NOMO-1 treated with DMSO at 0.1 percent for 48 hours (cell line): Measurements from ENCODE around the gene SLC30A9.

Experiments
- DNase-seq: peaks from one replicate; lab custom pipeline; 2025; ENCODE audit not compliant: unreplicated experiment; lab: John Stamatoyannopoulos, UW

Gene SLC30A9

DNA sequence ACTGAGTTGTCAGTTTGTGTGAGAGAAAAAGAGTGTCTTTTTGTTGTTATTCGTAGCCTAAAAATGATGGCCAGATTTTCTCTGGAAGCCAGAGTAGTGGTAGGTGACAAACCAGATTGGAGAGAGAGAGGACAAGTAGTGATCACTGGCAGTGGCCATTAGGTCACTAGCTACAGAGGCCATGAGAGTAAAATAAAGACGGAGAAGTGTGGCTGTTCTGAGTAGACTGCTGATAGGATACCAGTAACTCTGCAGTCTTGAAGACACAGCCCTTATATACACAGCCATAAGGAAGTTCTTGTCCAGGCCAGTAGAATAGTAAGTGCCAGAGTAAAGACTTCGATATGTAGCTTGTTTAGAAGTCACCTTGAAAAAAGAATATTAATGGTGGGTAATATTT lies 7.7 kb downstream of the SLC30A9 start:
- no peak for DNase-seq

DNA sequence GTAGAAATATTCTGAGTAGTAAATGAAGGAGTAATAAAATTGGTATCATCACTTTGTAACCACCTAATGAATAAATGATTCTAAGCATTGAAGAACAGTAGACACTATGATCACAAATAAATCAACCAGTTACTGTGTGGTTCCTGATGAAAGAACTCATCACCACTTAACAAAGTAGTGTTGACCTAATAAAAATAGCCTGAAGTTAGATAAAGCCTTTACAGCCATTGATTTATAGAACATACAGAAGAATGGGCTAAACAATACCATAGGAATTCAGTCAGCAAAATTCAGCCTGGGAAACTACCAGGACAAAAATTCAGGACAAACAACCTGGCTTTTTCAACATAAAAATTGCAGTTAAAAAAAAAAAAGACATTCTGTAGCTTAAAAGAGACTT lies 9.0 kb downstream of the SLC30A9 start:
- DNase-seq = no peak

DNA sequence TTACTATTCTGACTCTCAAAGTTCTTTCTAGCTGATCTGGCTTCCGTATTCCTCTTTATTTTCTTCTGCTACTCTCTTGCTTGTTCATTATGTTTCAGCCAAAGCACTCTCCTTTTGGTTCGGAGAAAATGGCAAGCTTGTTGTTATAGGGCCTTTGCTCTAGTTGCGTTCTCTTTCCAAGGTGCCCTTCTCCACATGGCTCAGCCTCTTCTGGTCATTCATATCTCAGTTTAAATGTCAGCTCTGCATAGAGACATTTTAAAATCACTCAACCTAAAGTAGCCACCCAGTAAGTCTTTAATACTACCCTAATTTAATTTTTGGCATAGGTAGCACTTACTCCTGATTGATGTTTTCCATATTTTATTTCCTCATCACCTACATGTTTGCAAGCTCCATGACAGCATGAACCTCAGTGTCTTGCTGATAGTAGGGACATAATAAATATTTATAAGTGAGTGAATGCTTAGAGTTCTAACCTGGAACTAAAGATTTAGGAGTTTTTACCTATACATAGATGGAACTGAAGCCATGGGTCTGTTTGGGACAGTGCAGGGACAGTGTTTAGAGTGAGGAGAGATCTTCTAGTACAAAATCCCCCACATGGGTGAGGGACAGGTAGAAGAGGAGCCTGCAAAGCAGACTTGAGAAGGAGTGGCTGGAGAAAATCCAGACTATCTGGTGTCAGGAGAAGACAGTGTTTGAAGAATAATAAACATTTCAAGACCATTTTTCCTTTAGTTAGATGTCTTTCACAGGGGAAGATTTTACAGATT lies 17.9 kb downstream of the SLC30A9 start:
- no peak for DNase-seq

DNA sequence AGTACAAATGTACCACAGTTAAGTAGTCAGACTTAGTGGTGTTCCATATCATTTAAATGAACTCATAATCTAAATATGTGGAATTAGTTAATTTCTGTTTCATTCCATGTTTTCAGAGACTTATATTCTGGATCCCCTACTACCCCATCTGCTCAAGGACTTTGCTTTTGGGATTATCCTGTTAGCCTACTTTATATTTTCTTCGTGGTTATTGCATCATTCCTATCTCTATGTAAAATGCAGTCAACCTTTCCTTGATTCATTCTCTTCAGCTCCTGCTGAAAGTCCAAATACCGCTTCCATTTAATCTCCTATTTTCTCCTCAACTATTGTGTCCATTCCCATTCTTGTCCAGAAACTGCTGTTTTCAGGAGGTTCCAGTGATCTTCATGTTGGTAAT lies 25.1 kb downstream of the SLC30A9 start:
- DNase-seq = no peak

DNA sequence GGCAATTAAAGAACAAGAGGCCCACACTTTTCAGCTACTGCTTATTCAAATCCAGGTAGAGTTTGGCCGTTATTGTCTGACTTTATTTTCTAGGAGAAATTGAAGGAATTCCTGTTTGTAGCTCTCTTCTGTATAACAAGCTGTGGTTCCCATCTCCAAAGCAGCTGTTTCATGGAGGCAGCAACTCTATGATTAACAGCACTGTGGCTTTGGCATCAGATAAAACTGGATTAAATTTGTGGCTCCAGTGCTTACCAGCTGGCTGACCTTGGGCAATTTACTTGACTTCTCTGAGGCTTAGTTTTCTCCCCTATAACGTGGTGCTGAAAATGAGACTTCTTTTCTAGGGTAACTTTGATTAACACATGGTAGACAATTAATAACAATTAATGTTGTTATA lies 28.1 kb downstream of the SLC30A9 start:
- no peak for DNase-seq

DNA sequence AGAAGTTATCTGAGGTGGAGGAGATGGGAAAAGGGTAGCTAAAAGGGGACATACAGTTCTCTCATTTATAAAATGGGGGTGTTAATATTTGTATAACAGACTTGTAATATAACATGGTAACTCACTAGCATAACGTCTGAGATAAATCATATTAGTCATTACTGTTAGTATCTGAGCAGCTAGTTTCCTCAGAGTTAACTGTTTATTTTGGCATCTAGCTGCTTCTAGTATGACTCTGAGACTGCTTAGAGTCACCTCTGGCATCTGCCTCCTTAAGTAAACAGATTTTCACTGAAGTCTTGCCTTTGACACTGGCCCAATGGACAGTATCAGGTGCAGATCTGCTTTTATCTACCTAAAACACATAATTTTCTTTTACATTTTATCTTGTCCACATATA lies 58.1 kb downstream of the SLC30A9 start:
- DNase-seq = no peak

DNA sequence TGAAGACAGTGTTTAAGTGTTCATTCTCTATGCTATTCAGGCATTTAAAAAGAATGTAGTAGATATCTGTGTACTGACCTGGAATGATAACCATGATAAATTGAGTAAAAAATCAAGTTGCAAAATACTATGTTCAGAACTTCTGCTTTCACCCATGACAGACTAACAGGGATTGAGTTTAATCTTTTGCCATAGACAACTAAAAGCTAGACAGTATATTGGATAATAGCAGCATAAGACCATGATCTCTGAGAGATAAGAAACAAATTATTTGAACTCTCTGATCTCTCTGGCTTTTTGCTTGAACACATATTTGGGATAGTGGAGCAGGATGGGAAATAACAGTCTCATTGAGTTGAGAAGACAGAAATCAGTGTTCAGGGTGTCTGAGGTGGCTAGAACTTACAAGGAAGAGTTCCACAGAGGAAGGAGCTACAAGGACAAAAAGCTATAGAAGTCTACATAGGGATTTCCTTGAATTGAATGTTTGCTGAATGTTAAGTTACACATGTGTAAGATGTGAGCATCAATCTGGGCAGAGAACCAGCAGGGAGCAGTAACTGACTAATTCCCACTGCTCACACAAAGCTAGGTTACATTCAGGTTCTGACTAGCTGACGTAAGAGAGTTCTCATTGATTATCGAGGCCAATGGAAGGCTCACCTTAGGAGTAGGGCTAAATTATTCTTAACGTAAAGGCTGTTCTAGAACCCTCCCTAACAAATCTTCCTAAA lies 60.4 kb downstream of the SLC30A9 start:
- no peak for DNase-seq

DNA sequence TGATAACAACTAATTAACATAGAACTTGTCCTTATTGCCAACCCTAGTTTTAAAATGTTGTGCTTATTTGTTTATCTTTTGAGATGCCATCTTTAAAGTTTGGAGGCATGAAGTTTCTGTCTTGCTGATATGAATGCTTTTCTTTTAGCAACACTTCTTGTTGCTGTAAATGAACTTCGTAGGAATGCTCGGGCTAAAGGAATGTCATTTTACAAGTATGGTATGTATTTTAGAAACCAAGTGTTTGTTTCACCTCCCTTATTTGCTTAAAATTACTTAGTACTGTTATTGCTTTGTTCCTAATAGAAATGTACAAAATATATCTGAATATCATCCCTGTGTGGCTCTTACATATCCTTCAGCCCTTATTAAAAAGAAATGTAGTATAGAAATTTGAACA lies 76.1 kb downstream of the SLC30A9 start:
- DNase-seq = no peak

DNA sequence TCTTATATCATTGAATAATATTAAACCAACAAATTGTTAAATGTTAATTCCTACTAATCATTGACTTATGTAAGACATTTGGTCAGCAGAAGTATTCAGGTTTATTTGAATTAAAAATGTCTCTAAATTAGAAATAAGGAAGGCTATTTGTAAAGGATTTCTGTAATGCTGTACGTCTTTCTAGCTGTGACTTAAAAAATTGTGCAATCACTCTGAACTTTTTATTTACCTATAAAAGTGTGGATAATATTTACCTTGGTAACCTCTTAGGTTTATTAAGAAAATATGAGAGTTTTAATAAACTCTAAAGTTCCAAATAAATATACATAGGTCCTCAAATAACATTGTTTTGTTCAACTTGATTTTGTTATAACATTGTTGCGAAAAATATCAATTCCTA lies 76.9 kb downstream of the SLC30A9 start:
- DNase-seq = no peak

DNA sequence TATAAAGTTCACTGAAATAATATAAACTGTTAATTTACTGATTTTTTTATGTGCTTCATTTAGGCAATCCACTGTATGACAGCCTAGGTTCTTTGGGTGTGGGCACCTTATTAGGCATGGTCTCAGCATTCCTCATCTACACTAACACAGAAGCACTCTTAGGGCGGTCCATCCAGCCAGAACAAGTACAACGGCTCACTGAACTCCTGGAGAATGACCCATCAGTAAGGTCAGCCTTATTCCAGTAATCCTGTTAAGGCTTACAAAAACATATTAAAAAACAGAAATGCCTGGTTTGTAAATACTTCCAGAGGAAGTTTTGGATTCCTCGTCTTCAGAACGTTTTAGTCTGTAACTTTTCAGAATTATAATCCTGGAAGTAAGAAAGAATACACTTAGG lies 80.1 kb downstream of the SLC30A9 start:
- DNase-seq = no peak

DNA sequence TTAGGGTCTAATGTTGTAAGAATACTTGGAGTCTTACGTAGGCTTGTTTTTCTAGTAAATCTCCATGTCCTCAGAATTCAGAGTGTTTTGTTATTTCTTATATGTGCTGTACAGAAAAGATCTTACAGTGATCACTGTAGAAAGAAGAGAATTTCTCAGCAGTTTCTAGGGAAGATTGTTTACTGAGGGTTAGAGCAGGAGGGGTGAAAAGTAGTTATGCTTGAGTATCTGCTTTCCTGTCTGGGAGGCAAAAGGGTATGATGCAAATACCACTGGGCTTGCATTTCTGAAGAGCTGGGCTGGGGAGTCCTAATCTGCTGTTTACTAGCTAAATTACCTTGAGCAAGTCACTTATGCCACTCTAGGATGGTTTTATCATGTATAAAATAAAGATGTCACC lies 84.0 kb downstream of the SLC30A9 start:
- DNase-seq = no peak

DNA sequence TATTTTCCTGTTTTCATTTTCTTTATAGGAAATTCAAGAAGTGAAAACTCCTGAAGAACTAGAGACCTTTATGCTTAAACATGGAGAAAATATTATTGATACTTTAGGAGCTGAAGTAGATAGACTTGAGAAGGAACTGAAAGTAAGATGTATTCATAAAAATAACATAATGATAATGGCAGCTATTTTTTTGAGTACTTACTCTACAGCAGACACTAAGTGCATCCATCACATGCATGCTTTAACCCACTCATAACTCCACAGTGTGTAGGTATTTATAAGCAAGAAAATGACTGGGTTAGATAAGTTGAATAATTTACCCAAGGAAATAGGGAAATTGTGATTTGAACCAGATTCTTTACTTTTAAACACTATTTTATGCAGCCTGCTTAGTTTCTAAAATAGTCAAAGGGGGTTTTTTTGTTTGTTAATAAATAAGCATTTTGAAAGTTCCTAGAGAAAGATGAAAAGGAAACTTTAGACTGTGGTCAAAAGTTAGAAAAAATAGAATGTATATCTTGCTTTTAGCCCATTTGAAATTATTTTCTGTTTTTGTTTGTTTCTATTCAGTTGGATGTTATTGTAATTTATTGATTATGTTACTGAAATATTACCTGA lies 88.0 kb downstream of the SLC30A9 start:
- DNase-seq = no peak

DNA sequence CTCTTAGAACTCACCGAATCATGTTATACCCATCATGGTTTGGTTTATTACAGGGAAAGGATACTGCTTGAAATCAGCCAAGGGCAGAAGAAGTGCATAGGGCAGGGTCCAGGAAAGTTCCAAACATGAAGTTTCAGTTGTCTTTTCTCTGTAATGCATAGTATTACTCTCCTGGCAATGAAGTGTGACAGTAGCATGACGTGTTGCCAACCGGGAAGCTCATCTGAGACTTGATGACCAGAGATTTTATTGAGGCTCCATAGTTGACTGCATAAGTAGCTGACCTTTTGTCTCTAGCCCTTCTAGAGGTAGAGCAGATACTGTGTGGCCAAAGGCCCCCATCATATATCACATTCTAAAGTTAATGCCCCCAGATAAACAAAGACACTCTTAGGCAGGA lies 90.0 kb downstream of the SLC30A9 start:
- DNase-seq = no peak

DNA sequence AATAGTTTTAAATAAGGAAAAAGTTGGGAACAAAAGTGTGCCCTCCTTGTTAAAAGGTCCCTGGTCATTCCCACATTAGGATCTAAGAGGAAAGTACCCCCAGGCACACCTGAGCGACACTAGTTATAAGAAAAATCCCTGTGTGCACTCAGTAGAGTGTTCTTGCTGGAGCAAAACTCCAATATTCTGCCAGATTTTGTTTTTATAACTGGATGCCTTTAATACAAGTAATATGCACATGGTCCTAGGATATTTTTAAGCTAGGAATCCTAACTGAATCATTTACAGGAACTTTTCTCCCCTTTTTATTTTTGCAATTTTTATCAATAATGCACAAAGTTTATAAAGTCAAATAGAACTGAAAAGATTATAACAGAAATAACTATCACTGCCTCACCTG lies 93.5 kb downstream of the SLC30A9 start:
- DNase-seq = no peak

DNA sequence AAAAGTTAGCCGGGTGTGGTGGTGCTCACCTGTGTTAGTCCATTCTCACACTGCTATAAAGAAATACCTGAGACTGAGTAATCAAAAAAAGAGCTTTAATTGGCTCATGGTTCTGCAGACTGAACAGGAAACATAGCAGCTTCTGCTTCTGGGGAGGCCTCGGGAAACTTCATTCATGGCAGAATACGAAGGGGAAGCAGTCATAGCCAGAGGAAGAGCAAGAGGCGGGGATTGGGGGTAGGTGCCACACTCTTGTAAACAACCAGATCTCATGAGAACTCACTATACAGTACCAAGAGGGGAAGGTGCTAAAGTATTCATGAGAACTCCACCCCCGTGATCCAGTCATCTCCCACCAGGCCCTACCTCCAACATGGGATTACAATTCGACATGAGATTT lies 98.1 kb downstream of the SLC30A9 start:
- no peak for DNase-seq

DNA sequence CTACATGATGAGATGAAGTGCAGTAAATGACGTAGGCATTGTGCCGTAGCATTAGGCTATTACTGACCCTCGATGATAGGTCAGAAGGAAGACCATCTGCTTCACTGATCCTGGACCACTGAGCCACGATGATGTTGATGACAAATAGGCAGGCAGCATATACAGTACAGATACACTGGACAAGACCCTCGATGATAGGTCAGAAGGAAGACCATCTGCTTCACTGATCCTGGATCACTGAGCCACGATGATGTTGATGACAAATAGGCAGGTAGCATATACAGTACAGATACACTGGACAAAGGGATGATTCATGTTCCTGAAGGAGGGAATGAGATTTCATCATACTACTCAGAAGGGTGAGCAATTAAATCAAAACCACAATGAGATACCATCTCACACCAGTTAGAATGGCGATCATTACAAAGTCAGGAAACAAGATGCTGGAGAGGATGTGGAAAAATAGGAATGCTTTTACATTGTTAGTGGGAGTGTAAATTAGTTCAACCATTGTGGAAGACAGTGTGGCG lies 111.2 kb downstream of the SLC30A9 start:
- no peak for DNase-seq

DNA sequence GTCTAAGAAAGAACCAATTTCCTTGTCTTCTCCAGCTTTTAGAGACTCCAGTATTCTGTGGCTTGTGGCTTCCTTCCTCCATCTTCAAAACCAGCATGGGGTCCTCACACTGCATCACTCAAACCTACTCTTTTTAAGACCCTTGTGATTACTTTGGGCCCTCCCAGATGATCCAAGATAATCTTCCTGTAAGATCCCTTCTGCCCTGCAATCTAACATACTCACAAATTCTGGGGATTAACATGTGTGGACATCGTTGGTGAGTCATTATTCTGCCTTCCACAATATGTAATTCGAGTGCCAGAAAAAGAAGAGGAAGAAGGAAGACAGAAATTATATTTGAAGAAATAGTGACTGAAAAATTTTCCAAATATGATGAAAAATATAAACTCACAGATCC lies 114.2 kb downstream of the SLC30A9 start:
- DNase-seq = no peak

DNA sequence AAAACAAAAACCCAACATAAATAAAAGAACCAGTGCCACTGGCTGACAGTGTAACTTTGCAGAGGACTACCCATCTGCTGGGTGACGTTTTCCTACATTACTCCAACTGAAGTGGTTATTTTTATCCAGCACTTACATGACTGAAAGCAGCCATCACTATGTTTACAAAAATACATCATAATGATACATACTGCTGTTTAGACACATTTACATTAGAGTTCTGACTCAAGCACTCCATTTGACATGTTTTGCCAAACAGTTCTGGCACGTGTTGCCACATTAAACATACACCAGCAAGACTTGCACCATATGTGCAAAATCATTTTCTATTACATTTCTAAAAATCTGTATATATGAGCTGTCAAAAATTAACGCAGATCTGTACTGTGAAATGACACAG lies 122.5 kb downstream of the SLC30A9 start:
- no peak for DNase-seq

DNA sequence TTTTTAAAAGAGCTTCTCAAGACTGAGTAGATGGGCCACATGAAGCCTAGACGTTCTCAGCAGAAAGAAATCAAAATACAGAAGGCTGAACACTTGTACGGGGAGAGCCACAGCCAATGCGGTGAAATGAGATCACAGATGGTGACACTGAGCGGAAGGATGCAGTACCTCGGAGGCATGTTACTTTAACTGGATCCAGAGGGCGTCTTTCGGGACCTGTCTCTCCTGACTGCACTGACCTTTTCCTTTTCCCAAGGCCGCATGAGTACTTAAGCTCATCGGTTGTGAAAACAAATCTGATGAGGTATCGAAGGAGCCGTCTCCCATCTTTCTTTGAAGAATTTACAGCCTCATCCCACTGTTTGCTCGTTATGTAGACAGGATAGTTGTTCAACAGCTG lies 129.6 kb downstream of the SLC30A9 start:
- no peak for DNase-seq

DNA sequence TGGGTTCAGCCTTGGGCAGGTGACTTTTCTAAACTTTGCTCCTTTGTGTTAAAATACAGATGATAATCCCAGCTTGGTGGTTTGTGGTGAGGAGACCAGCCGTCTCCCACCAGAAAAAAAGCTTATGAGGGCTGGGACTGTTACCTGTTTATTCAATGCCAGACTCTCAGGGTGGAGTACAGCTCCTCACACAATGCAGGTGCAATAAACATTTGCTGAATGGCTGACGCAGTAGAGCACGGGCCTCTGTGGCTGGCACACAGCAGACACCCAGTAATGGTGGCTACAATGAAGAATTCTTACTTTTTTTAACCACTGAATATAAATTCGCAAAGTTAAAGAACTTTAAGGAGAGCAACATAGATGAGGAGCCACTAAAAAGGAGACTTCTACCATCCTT lies 131.9 kb downstream of the SLC30A9 start:
- no peak for DNase-seq

DNA sequence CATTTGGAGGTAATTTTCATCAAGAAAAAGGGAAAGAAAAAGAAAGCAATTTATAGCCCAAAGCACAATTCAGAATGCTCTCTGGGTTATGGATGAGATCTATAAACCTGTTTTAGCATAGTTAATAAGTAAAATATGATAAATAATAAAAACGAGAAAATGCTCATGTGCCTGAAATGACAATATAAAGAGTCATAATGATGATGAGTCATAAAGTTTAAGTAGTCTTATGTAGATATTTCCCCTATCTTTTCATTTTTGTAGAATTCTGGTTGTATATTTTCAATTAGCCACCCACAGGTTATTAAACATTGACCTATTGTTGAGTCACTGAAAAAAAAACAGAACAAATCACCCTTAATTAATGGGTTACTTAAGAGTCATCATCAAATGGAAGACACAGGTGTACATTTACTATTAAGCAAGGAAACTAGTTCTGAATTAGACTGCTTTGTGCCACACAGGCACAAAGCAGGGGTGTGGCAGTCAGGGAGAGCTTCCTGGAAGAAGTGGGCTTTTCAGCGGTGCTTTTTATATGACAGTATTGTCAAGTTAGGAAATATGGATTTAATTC lies 132.8 kb downstream of the SLC30A9 start:
- no peak for DNase-seq

DNA sequence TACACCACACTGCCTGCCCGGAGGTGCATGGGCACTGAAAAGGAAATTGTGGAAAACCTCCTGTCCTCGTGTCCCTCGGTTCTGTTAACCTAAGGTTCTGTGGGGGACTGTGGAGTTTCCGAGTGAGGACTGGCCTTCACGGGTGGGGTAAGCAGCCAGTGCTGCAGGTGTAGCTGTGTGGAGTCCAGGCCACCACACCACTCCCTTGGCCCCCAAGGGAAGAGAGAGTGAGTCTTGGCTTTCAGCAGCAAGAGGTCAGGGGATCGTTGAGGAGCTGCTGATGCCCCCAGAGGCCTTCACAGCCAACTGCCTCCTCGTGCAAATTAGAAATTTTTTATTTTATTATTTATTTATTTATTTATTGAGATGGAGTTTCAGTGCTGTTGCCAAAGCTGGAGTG lies 141.8 kb downstream of the SLC30A9 start:
- no peak for DNase-seq
